Hepatocyte (in vitro differentiated cells): Measurements from ENCODE around the gene OLA1.

Experiments used
- CTCF ChIP-seq: fragments of 200-600 bp; sonication (generic); IDR thresholded peaks from 2 replicates; pipeline ENCODE4 v1.5.1; 2016; ENCODE audit warnings: antibody characterized with exemption, mild to moderate bottlenecking; ENCODE audit not compliant: poor library complexity
- EZH2 ChIP-seq: fragments of 200-600 bp; sonication (generic); IDR thresholded peaks from 2 replicates; pipeline ENCODE4 v1.6.1; 2016; ENCODE audit warnings: antibody characterized with exemption, mild to moderate bottlenecking, borderline replicate concordance

DNA sequence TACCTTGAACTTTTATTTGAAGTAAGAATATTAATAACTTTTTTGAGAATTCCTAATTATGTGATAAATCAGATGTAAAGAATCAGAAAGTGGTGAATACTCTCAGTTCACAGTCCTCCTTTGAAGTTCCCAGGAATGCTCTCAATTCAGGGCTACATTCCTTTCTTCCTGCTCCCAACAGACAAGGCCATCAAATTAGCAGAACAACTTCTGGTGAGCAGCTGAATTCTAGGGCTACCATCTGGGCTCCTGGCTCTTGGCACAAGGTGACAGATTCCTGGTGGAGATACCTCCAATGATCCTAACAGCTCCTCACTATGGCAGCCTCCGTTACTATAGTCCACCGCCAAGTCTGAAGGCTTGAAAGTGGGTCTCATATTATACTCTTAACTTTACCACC is 37.8 kb upstream of the OLA1 start:
- TF ChIP-seq CTCF (no peak), EZH2 (no peak)
